ENCODE results near the gene RNU4-1.
"Not testable (repeated sequence)": the region's sequence is repeated elsewhere in the genome, so short reads cannot be mapped to it uniquely, and the experiment has no call there.

RNU4-1 gene

GRCh38 chr12:120292661-120293531 is at the start of gene RNU4-1:
Gene RNU4-1 (minus strand): TSS chr12:120293237.
- DNase-seq: peak; percentile 89

GRCh38 chr12:120342175-120343038 is 49.4 kb upstream of the RNU4-1 start:
- DNase-seq: no peak

DNA sequence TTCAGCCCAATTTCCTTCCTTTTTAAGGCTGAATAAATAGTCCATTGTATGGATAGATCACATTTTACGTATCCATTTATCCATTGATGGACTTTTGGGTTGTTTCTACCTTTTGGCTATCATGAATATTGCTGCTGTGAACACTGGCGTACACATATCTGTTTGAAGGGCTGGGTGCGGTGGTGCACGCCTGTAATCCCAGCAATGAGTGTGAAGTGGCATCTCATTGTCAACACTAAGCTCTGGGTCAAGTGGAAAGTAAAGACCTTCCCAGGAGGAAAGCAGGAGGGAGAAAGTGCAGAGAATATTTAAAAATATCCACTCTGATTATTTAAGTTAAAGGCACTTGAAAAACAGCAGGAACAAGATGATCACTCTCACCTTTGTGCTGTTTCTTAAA is 46.2 kb upstream of the RNU4-1 start:
- no peak for DNase-seq

DNA sequence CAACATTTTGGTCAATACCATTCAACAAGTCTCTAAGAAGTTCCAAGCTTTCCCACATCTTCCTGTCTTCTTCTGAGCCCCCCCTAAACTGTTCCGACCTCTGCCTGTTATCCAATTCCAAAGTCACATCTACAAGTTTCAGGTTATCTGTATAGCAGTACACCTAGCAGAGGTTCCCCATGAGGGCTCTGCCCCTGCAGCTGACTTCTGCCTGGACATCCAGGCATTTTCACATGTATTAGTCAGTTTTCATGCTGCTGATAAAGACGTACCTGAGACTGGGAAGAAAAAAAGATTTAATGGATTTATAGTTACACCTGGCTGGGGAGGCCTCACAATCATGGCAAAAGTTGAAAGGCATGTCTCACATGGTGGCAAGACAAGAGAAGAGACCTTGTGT is 44.7 kb upstream of the RNU4-1 start:
- DNase-seq: no peak

- DNase-seq: not testable (repeated sequence)
Measured at GRCh38 chr12:120336392-120336791, 43.4 kb upstream of the RNU4-1 start.

- peak; percentile 71 for DNase-seq
Measured at GRCh38 chr12:120335447-120335846, 42.4 kb upstream of the RNU4-1 start.

- no peak for DNase-seq
Measured at GRCh38 chr12:120332523-120332922, 39.5 kb upstream of the RNU4-1 start.

- DNase-seq: no peak
Measured at GRCh38 chr12:120332041-120332440, 39.0 kb upstream of the RNU4-1 start.

- no peak for DNase-seq
Measured at GRCh38 chr12:120331390-120331789, 38.4 kb upstream of the RNU4-1 start.

DNA sequence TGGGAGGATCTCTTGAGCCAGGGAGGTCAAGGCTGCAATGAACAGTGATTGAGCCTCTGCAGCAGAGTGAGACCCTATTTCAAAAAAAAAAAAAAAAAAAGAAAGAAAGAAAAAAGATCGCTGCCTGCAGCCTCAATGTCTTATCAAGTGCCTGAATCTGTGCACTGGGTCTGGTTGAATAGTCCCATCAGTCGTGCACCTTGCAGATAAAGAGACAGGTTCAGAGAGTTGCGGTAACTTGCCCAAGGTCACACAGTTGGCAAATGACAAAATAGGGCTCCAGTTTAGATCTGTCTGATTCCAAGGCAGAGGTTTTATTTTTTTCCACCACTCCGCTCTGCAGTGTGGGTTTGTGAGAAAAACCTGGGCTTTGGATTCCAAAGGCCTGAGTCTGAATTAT is 35.2 kb upstream of the RNU4-1 start:
- no peak for DNase-seq

GRCh38 chr12:120327593-120327992 is 34.6 kb upstream of the RNU4-1 start, which contains the start of gene PLA2G1B:
Gene PLA2G1B (minus strand): TSS chr12:120327779. CDS start chr12:120327753, 26 bp downstream.
- DNase-seq: no peak

GRCh38 chr12:120324841-120325417 is 31.9 kb upstream of the RNU4-1 start:
- no peak for DNase-seq

DNA sequence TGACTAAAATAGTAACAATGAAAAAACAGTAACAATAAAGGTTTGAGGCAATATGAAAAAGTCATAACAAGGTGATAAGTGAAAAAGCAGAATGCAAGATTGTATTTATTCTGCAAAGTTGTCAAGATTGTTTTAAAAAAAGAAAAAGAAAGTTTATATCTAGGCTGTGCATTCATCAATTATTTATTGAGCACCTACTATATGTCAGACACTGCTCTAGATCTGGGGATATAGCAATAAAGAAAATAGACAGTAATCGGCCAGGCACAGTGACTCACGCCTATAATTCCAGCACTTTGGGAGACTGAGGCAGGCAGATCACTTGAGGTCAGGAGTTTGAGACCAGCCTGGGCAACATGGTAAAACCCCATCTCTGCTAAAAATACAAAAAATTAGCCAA is 30.7 kb upstream of the RNU4-1 start:
- DNase-seq: no peak

- DNase-seq: no peak
Measured at GRCh38 chr12:120321382-120322202, 28.6 kb upstream of the RNU4-1 start.

DNA sequence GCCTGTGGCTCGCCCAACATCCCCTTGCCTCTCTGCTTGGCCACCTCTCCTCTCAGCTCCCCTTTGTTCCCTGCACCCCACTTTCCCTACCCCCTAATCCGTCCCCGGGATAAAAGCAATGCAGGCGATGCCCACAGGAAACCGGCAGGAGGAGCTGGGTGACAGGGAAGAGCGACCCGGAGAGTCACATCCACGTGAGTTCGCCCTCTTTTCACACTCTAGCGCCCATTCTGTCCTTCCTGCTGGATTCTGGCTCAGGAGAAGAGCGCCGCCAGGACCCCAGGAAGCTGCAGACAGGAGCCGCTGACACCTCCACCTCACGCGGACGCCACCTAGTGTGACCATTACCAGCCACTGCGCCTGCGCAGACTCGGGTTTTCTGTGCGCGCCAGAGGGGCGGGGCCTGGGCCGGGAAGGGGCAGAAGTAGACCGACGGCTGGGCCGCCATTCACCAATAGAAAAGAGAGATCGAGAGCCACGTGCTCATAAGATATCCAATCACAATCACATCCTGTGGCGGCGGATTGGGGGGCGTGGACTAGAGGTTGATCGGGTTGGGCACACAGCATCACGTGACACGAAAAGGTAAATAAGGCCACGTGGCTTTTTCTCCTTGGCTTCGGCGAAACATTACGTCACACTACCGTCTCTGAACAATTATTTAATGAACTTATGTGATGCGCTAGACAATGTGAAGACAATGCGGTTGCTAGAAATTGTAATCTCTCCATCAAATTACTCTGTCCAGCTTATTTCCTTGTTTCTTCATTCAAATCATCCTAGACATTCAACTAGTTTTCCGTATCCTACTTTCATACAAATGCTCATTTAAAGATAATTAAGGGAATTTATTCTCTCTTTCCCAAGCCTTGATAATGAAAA is 24.4 kb upstream of the RNU4-1 start:
- DNase-seq: peak; percentile 100

- no peak for DNase-seq
Measured at GRCh38 chr12:120316798-120317223, 23.8 kb upstream of the RNU4-1 start.

DNA sequence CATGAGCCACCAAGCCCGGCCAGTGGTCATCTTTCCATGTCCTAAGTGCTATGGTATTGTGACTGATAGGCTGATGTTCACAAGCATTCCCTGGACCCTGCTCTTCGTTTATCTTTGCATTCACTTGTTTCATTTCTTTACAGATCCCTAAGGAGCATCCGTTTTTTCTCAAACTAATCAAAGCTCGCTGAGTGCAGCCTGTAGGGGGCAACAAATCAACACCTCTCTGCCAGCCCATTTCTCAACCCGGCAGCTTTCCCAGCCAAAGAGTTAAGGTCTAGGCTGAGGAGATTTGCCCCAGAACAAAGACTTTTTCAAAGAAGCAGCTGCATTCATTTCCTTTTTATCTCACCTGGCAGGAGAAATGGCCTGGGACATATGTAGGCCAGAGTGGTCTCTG is 21.2 kb upstream of the RNU4-1 start:
- DNase-seq: no peak

- peak; percentile 95 for DNase-seq
Measured at GRCh38 chr12:120301962-120302815, 9.2 kb upstream of the RNU4-1 start, which contains the start of gene SIRT4. Gene SIRT4 (plus strand): TSS chr12:120302321. CDS start chr12:120303562, 1,241 bp downstream.

DNA sequence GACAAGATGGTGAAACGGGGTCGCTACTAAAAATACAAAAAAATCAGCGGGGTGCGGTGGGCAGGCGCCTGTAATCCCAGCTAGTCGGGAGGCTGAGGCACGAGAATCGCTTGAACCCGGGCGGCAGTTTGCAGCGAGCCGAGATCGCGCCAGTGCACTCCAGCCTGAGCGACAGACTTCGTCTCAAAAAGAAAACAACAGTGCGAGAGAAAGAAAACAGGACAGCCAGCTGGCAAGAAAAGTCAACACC is 701 bp downstream of the RNU4-1 start:
- DNase-seq: no peak

- peak; percentile 78 for DNase-seq
Measured at GRCh38 chr12:120290609-120291305, 2.3 kb downstream of the RNU4-1 start.

All from activated effector memory CD4-positive, alpha-beta T cell treated with anti-CD3 and anti-CD28 coated beads, Interleukin-2, amount 50 U/mL, for 16 hours (primary cell).